Transverse colon (tissue), 4 donors: ENCODE data around the gene TEX30.

Experiments used
- POLR2A ChIP-seq: fragments of 450-650 bp; IDR thresholded peaks from one replicate; pipeline ENCODE4 v1.6.1; 2016; ENCODE audit warnings: antibody characterized with exemption, mild to moderate bottlenecking, moderate library complexity
- POLR2AphosphoS5 ChIP-seq, 3 donors: sonication (generic); formaldehyde crosslinking; IDR thresholded peaks; one replicate each; pipeline ENCODE4 v1.6.1; 2016; ENCODE audit warnings: antibody characterized with exemption in 3 of 3
- TF ChIP-seq, protein P1 (sequence below), 5 experiments: fragments of 200-600 bp in 3 of 5; fragments of 450-650 bp in 2 of 5; sonication (generic) in 3 of 5; IDR thresholded peaks; 1 replicate in 2 of 5; 2 replicates in 3 of 5; pipeline ENCODE4 v1.5.1; 2016 to 2017; ENCODE audit warnings: antibody characterized with exemption in 5 of 5, inconsistent platforms in 3 of 5, mild to moderate bottlenecking in 2 of 5, moderate library complexity in 1 of 5

DNA sequence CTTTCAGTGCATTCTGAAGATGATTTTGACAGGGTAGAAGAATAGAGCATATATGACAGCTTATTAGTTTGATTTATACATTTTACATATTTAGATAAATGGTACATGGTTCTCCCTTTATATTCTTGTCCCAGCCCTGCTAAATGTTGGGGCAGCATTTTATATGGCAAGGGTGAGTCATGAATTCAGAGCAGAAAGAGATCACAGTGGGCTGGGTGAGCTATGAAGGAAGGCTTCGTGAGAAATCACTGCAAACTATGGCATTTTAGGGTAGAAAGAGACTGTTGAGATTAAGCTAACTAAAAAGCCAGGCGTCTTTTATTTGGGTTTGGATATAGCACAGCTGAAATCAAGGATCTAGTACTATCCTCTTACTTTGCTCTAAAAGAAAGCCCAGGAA is 54.8 kb downstream of the TEX30 start:
- TF ChIP-seq, protein P1, sequence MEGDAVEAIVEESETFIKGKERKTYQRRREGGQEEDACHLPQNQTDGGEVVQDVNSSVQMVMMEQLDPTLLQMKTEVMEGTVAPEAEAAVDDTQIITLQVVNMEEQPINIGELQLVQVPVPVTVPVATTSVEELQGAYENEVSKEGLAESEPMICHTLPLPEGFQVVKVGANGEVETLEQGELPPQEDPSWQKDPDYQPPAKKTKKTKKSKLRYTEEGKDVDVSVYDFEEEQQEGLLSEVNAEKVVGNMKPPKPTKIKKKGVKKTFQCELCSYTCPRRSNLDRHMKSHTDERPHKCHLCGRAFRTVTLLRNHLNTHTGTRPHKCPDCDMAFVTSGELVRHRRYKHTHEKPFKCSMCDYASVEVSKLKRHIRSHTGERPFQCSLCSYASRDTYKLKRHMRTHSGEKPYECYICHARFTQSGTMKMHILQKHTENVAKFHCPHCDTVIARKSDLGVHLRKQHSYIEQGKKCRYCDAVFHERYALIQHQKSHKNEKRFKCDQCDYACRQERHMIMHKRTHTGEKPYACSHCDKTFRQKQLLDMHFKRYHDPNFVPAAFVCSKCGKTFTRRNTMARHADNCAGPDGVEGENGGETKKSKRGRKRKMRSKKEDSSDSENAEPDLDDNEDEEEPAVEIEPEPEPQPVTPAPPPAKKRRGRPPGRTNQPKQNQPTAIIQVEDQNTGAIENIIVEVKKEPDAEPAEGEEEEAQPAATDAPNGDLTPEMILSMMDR (IDR thresholded peaks at IDR 0.05) = no peak
- TF ChIP-seq POLR2A (no peak), POLR2AphosphoS5 (IDR thresholded peaks at IDR 0.05) (no peak)
